Cardiac fibroblast (primary cell): ENCODE data around the gene RGS12.

ENCODE experiments used
- DNase-seq, 2 donors: peaks; one replicate each; pipeline versions ENCODE4 v3.0.0 to v3.0.0-alpha.2; 2010; ENCODE audit warnings: low read depth in 2 of 2
- H3K4me3 ChIP-seq, 2 donors: replicated peaks in 1 of 2; 1 replicate in 1 of 2; 2 replicates in 1 of 2; pipeline ENCODE4 v1.5.1; 2011; ENCODE audit warnings: low read depth in 2 of 2, low read length in 2 of 2, mild to moderate bottlenecking in 2 of 2, moderate library complexity in 1 of 2
- CTCF ChIP-seq: IDR thresholded peaks from one replicate; pipeline ENCODE4 v1.5.1; 2011; ENCODE audit warnings: low read depth, mild to moderate bottlenecking, low read length, inconsistent platforms

RGS12 gene

GRCh38 chr4:3263053-3263875, 29.6 kb upstream of the RGS12 start:
- TF ChIP-seq CTCF: no peak
- no peak overlapping the region for H3K4me3 ChIP-seq
- DNase-seq: no peak

GRCh38 chr4:3263876-3264193, 29.0 kb upstream of the RGS12 start:
- DNase-seq: no peak
- TF ChIP-seq CTCF: no peak
- no peak overlapping the region for H3K4me3 ChIP-seq

- TF ChIP-seq CTCF: no peak
- DNase-seq: no peak
- H3K4me3 ChIP-seq: no peak overlapping the region
Observed at GRCh38 chr4:3266076-3266475, 26.7 kb upstream of the RGS12 start.

- no peak for DNase-seq
- no peak overlapping the region for H3K4me3 ChIP-seq
- TF ChIP-seq CTCF: no peak
Observed at GRCh38 chr4:3267576-3268394, 25.0 kb upstream of the RGS12 start.

GRCh38 chr4:3268395-3269104, 24.3 kb upstream of the RGS12 start:
- no peak for TF ChIP-seq CTCF
- no peak overlapping the region for H3K4me3 ChIP-seq

GRCh38 chr4:3269105-3269927, 23.5 kb upstream of the RGS12 start:
- DNase-seq: no peak
- no peak for TF ChIP-seq CTCF
- H3K4me3 ChIP-seq: no peak overlapping the region

More at GRCh38 chr4:3268395-3269104, 24.3 kb upstream of the RGS12 start:
- DNase-seq: no peak
